Stimulated activated CD8-positive, alpha-beta memory T cell treated with anti-CD3 and anti-CD28 coated beads, Interleukin-7, amount 100 ng/mL, for 4 hours (primary cell): Measurements from ENCODE around the gene CBX5.
A peak's percentile ranks its signal among the peaks of the same experiment; 100 is the strongest.
"Not testable (repeated sequence)": the region's sequence is repeated elsewhere in the genome, so short reads cannot be mapped to it uniquely, and the experiment has no call there.

Source experiments
- DNase-seq, 2 donors: peaks; one replicate each; pipeline ENCODE4 v3.0.0-alpha.2; 2020; ENCODE audit warnings: low read depth in 2 of 2

The CBX5 gene

DNA sequence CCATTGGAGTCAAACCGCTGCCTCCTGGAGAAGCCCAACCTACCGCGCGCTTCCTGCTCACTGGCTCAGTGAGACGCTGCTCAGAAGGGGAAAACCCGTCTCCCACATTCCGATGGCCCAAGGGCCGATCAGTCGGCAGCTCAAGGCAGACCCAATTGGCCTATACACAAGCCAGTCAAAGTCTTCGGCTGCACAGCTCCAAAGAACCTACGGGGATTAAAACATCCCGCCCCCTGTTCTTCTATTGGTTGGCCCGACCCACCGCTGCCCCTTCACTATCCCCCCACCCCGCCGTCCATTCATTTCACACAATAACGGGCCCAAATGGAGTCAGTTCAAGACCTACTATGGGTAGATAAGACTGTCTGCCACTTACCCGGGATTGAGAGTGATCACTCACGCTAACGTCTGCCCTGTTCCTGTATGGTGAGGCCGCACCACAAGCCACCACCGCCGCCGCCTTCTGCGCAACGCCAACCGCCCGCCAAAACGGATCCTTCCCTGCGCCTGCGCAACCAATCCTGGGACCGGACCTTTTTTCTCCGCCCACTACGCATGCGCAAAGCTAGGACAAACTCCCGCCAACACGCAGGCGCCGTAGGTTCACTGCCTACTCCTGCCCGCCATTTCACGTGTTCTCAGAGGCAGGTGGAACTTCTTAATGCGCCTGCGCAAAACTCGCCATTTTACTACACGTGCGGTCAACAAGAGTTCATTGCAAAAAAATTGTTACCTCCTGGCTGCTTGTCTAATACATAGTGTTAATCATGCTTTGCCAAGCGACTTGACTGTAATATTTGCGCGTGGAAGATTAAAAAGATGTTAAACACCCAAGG lies at the start of gene CBX5:
CBX5 (minus strand) TSS at position 491 of the 836 bp plus-strand sequence. CDS start 22,472 bp downstream, outside the sequence.
- DNase-seq = peak; percentile 98 to 100

DNA sequence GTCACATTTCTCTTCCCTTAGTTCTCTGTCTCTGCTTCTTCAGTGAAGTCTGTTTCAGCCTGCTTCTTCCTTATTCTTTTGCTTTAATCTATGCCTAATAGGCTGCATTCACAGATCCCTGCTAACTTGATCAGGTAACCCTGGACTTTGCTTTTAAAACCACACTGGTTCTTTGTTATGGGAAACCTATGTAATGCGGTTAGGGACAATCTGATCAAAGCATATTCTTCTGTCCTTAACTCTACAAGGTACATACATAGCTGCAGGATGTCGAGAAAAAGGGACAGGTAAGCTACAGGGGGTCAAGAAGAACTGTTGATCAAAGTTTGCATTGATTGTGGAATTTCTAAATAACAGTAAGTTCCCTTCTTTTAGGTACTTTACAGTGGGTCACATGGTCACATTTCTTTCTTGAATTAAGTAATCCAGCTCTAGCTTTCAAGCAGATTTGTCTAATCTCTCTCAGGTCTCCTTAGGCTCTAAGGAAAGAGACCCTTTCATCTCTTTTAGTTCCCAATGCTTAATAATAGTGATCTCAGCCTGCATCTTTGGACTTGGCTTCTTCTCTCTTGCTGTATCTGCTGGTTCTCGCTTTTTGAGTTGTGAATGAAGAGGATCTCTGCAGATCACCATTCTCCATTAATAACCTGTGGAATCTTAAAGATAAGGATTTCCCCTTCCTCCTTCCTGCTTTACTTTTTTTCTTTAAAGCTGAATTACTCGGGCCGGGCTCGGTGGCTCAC lies 48.8 kb upstream of the CBX5 start:
- no peak for DNase-seq

DNA sequence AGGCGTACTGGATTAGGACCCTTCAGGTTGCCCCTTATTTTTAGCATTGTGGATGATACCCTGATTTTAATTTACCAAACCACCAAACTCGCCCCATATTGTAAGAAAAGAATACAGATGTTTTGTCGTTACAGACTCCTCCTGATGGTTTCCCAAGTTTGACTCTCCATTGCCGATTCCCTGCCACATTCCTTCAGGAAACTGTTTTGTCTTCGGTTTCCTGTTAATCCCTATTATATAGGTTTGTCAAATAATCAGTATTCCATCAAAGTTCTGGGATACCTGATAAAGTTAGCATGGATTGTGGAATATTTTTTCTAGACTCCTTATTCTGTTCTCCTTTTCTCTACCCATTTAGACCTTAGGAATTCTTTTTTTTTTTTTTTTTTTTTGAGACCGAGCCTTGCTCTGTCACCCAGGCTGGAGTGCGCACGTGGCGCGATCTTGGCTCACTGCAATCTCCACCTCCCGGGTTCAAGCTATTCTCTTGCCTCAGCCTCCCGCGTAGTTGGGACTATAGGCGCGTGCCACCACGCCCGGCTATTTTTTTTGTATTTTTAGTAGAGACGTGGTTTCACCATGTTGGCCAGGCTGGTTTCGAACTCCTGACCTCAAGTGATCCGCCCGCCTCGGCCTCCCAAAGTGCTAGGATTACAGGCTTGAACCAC lies 45.7 kb upstream of the CBX5 start:
- DNase-seq = not testable (repeated sequence)

DNA sequence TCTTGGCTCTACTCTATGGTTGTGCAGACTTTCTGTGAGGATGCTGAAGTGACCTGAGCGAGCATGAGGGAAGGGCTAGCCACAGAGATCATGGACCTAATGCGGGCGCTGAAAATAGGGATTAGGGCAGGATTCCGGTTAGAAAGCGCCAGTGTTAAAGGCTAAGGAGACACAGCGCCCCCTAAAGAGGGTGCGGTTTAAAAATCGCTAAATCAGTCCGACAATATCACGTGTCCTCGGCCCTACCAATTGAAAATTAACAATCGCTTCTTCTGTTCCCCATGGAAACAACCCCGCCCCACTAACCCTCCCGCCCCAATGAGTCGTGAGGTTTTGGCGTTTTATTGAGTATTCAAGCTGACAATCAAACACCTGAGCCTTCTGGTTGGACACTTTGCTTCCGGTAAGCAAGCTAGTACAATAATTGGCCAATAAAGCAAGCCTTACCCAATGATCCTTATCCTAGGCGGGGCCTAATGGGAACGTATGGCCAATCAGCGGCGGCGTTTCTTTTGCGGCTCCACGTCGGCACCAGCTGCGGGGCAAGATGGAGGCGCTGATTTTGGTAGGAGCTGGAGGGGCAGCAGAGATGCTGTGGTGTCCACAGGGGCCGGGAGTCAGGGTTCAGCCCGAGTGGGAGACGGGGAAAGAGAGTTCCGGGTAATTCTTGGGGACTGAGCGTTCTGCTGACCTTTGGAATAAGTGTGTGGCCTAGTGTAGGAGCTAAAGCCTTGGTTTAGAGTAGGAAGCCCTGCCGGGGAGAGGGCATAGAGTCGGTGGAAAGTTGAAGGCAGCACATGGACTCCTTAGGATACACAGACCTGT lies 44.9 kb upstream of the CBX5 start, which contains the start of gene COPZ1:
COPZ1 (plus strand) TSS at position 515 of the 825 bp plus-strand sequence; CDS start at position 548, 33 bp downstream.
- DNase-seq = peak; percentile 87 to 96

DNA sequence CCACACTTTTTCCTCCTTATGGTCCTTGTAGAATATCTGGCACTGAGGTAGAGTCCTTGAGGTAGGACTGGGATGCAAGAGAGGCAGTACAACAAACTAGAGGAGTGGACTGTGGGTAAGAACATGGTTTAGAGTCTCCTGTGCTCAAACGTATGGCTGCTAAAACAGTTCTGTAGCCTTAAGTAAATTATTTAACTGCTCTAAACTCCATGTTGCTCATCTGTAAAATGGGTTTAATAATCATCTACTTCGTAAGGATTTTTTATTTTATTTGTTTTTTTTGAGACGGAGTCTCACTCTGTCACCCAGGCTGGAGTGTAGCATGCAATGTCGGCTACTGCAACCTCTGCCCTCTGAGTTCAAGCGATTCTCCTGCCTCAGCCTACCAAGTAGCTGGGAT lies 41.4 kb upstream of the CBX5 start:
- no peak for DNase-seq

DNA sequence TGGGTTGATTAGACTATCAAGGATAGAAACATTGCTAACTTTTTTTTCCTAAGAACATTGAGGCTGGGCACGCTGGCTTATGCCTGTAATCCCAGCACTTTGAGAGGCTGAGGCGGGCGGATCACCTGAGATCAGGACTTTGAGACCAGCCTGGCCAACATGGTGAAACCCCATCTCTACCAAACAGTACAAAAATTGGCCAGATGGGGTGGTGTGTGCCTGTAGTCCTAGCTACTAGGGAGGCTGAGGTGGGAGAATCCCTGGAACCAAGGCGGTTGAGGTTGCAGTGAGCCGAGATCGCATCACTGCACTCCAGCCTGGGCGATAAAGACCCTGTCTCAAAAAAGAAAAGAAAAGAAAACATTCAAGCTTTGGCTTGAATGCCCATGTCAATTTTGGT lies 32.4 kb upstream of the CBX5 start:
- not testable (repeated sequence) for DNase-seq

DNA sequence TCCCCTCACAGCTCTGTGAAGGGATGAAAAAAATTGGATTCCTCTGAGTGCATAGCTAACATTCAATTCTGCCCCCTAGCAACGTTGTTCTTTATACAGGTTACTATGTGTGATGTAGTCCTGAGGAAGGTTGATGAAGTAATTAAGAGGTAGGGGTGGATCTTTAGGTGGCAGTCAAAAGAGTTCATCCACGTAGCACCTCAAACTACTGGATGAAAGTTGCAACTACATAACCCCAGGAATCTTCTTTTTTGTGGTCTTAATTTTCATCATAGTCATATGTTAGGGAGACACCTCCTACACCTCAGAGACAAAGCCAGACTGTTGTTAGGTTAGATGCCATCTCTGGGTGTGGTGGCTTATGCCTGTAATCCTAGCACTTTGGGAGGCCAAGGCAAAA lies 31.1 kb upstream of the CBX5 start:
- DNase-seq = no peak

DNA sequence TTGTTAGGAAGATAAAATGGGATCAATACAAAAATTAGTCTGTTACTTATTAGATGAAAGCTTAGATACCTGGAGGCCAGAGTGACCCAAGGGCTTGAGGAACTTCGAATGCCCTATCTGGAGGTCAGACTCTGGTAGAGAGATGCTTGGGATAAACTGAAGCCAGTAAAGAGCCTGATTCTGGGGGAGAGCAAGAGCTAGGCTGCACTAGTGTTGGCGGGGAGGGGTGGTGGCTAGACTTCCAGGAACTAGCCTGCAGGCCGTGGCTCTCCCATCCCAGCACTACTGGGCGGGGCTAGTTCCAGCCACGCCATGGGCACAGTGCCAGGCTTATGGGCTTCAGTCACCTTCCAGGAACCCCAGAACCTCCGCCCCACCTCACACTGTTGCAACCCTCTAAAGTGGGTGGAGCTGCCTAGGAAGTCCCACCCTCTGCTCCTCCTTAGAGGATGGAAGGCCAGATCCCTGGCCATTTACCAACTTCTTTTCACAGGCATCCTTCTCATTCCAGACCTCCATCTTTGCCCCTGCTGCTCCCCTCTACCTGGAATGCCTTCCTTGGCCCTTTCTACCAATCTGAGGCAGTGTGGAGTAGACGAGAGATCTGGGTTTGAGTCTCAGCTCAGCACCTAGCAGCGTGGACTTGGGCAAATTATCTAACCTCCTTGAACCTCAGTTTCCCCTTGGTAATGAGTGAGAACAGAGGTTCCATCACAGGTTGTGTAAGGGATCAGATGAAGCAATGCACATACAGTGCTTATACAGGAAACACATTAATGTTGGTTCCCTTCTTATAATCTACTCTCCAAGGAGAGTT lies 27.2 kb upstream of the CBX5 start:
- no peak for DNase-seq

DNA sequence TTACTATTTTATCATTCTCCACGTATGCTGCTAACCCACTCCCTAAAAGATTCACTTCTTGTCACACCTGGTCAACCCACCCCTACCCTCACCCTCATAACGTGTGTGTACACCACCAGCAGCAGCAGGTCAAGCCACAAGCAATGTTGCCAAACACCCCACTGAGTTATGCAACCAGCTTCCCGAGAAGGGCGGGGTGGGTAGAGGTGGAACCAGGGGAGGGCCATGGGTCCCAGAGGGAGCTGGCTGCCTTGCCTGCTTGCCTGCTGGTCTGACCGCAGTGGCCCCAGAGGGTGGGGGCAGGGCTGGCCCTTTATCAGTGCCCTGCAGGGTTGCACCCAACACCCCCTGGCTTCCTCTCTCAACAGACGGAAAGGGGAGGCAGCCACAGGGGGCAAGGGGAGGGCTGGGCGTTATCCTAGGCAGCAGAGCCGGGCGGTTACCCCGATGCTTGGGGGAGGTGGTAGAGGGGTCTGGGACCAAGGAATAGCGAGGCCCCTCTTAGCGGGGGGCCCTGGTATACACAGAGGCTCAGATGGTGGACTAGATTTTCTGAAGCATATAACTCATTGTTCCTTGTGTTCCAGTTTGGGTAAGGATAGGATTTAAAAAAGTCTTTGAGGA lies 24.4 kb upstream of the CBX5 start:
- DNase-seq = peak in 1 of 2 donors; percentile 19

DNA sequence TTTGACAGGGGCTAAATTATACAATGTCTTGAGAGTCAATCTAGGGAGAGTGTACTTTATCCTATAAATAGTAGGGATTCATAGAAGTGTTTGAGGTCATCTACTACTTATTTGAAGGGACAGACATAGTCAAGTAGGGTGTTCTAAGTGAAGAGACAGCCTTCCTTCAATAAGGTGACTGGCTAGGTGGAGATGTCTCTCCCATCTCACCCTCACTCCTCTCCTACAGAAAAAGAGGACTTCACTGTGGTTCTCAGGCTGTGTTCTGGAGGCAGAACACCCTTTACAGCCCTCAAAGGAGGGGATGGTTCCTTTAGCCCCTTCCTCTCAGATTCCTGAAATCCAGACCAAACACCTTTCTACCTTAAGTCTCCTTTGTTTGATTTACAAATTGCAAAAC lies 23.7 kb upstream of the CBX5 start:
- DNase-seq = no peak

DNA sequence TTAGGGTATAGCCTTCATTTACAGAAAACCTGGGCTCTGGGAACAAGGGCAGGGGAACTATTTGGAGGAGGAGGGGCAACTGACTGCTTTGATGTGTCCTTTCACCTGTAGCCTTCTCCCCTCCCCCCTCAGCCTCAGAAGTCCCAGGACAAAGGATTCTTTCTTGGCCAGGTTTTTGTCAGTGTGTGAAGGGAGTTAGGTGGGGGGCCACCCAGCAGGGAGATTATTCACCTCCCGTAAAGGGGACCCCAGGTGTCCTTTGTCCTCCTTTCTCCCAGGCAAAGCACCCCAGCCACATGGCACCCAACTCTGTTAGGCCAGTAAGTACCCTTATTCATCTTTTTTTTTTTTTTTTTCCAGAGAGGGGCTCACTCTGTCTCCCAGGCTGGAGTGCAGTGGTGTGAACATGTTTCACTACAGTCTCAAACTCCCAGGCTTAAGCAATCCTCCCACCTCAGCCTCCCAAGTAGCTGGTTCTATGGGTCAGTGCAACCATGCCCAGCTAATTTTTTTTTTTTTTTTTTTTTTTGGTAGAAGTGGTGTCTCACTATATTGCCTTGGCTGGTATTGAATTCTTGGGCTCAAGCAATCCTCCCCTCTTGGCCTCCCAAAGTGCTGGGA lies 21.6 kb upstream of the CBX5 start:
- DNase-seq = no peak

DNA sequence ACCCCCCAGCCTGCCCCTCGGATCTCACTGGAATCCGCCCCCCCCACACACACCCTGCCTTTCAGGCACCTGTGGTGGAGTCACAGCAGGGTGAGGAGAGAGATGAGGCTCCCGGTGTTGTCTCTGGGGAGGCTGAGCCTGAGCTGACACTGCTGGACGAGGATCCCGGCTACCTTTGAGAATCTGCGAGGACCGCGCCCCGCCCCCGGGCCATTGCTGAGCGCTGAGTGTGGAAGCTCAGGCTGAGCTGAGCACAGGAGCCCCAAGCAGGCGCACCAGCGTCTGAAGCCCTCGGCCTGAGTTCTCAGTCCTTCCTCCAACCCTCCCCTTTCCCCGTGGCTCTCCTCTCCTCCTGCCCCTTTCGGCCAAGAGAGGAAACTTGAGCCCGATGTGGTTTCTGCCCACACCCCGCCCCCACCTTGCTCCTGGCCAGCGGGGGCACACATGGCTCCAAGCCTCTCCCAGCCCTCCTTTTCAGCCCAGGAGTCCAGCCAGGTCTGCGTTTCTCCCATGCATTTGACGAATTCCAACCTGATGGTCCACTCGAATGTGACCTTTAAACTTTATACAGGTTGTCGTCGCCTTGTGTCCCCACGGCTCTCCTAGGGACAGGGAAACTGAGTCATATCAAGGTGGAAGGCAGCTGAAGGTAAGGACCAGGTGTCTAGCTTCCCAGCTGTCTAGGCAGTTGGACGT lies 21.0 kb upstream of the CBX5 start, which contains the start of gene NFE2:
NFE2 (minus strand) TSS at position 284 of the 696 bp plus-strand sequence. CDS start 5,767 bp downstream, outside the sequence.
- DNase-seq = no peak

DNA sequence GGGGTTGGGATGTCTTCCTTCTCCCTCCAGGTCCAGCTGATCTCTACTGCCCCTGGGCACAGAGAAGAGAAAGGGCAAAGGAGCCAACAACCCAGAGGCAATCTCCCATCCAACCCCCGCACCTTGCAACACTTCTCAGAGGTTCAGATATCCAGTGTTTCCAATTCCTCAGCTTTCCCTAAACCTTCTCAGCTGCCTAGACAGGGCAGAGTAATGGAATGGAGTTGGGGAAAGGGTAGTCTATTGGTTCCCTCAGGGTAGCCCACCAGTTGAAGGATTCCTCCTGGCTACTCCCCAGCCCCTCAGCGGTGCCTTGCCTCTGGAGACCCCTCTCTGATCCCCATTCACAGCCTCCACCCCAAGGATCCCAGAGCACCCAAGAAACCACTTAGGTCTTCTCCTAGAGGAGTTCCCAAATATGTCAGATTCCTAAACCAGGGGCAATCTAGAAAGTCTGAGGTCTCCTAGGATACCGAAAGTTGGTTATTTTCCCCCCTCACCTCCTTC lies 20.4 kb upstream of the CBX5 start:
- no peak for DNase-seq

DNA sequence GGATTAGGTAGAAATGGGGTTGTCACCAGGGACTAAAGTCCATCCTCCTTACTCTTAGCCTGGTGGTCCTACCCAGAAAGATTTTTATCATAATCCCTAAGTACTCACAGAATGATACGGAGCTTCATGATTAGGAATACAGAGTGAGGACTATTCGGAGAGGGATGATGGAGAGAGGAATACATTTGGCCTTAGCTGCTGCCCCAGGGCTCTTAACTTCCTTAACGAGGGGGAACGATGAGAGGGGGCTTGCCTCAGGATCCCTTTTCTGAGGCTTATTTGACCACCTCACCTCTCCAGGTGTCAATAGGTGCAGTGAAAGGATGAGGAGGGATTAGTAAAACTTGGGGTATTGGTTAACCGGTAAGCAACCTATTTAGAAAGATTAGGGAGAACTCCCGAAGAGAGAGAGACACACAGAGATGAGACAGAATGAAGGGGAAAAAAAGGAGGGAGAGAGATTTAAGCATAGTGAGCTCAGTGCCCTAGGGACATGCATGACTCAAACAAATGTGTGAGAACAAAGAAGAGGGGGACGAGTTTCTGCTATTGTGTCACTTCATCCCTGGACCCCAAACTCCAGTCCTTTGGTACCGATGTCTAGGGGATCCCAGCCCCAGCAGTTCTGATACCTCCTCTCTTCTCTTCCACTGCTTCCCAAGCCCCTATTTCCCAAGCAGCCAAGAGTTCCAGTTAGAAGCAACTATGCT lies 19.7 kb upstream of the CBX5 start:
- DNase-seq = no peak

DNA sequence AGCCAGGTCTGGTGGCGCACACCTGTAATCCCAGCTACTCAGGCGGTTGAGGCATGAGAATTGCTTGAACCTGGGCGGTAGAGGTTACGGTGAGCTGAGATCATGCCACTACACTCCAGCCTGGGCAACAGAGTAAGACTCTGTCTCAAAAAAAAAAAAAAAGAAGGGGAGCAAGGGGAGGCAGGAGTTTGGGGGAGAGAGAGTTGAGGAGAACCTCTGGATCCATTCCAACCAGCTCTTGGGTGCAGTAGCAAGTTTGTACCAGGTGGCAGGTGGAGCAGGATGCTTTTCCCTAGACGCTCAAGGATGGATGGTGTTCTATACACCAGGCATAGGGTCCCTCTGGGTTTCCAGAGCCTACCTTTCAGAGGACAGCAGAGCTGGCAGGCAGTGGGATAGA lies 19.0 kb upstream of the CBX5 start:
- no peak for DNase-seq

DNA sequence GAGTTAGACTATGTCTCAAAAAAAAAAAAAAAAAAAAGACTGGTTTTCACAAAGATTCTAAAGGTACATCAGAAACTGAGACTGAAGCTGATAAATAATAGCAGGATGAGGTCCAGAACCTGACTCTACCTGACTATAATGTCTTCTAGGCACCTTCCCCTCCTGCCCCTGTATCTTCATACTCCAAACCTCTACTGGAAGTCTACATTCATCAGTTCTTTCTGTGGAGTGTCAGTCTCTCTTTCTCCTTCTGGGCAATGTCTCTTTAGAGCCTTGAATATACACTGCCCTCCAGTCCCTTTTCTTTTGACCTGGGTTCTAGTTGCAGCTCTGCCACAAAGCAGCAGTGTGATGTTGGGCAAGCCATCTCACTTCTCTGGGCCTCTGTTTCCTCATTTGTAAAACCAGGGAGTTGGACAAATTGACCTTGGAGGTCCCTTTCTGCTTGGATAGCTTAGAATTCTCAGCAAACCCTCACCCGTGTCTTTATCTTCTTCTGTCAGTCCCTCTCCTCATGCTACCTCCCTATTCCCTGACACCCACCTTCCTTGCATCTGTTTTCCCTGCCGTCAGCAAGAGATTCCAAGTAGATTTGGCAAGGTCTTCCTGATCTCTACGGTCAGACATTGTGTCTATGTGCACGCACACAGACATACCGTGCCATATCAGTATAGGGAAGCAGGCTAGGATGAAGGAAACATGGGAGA lies 16.6 kb upstream of the CBX5 start:
- DNase-seq = no peak

DNA sequence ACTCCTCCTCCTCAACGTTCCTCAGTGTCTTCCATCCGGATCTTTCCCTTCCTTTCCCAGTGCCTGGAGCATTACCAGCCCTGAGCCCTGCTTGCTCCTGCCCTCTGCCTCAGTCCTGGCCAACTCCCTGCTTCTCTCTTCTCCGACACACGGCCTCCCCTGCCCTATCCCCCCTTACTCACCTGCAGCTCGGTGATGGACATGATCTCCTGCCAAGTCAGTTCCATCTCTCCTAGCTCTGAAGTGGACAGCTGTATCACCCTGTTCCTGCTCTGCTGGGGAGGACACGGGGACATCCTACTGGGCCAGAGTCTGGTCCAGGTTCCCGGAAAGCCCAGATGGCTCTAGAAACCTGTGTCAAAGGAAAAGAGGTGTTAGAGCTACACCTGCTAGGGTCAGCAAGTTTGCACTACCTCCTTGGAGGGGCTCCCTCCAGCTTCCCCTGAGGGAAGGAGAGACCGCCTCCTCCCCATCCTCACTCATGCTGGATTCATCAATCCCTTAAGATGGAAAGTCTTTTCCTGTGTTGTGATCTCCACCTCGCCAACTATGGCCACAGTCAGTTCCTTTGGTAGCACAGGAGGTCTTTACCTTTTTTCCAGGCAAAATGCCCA lies 15.1 kb upstream of the CBX5 start:
- no peak for DNase-seq
